OCI-LY1 (cell line): ENCODE results near the gene ADCY9.

ENCODE experiments used
- H2AFZ ChIP-seq: fragments of 200-600 bp; sonication (generic), shearing (Covaris generic); 2 replicates; pipeline ENCODE4 v1.6.0; 2014; ENCODE audit warnings: antibody characterized with exemption, mild to moderate bottlenecking, low read length
- H3F3A ChIP-seq: fragments of 200-600 bp; sonication (generic), shearing (Covaris generic); 2 replicates; pipeline ENCODE4 v1.6.0; 2014; ENCODE audit warnings: mild to moderate bottlenecking, antibody characterized with exemption, low read length, moderate library complexity; ENCODE audit not compliant: insufficient read depth
- H3K27ac ChIP-seq: fragments of 200-600 bp; sonication (generic); 2 replicates; pipeline ENCODE4 v1.5.1; 2014; ENCODE audit warnings: low read length, mixed run types, mild to moderate bottlenecking, low read depth; ENCODE audit not compliant: poor library complexity, severe bottlenecking
- H3K27me3 ChIP-seq: fragments of 200-600 bp; sonication (generic); 2 replicates; pipeline ENCODE4 v1.6.0; 2014; ENCODE audit warnings: antibody characterized with exemption, mild to moderate bottlenecking, low read length, moderate library complexity; ENCODE audit not compliant: insufficient read depth
- H3K36me3 ChIP-seq: fragments of 200-600 bp; sonication (generic); 2 replicates; pipeline ENCODE4 v1.6.1; 2014; ENCODE audit warnings: mild to moderate bottlenecking, antibody characterized with exemption, low read length, moderate library complexity, mixed read lengths; ENCODE audit not compliant: insufficient read depth
- H3K4me1 ChIP-seq: fragments of 200-600 bp; sonication (generic); 2 replicates; pipeline ENCODE4 v1.5.1; 2014; ENCODE audit warnings: mild to moderate bottlenecking, low read length, moderate library complexity; ENCODE audit not compliant: insufficient read depth, severe bottlenecking
- H3K4me2 ChIP-seq: fragments of 200-600 bp; sonication (generic), shearing (Covaris generic); 2 replicates; pipeline ENCODE4 v1.6.1; 2014; ENCODE audit warnings: low read length
- H3K4me3 ChIP-seq: fragments of 200-600 bp; sonication (generic); 2 replicates; pipeline ENCODE4 v1.5.1; 2014; ENCODE audit warnings: low read length, low read depth, mild to moderate bottlenecking, mixed read lengths; ENCODE audit not compliant: poor library complexity, severe bottlenecking
- H3K79me2 ChIP-seq: fragments of 200-600 bp; shearing (Covaris generic); 2 replicates; pipeline ENCODE4 v1.6.1; 2016; ENCODE audit warnings: mixed run types, low read length, mixed read lengths; ENCODE audit not compliant: insufficient read depth
- H3K9ac ChIP-seq: fragments of 200-600 bp; sonication (generic), shearing (Covaris generic); 2 replicates; pipeline ENCODE4 v1.6.1; 2014; ENCODE audit warnings: mild to moderate bottlenecking, low read length, mixed read lengths
- H3K9me2 ChIP-seq: fragments of 200-600 bp; sonication (generic), shearing (Covaris generic); 2 replicates; pipeline ENCODE4 v1.6.1; 2014; ENCODE audit warnings: low read depth, mild to moderate bottlenecking, low read length, mixed read lengths
- H3K9me3 ChIP-seq: fragments of 200-600 bp; shearing (Covaris generic); 2 replicates; pipeline ENCODE4 v1.6.1; 2014; ENCODE audit warnings: low read length, mixed read lengths
- H4K20me1 ChIP-seq: fragments of 200-600 bp; sonication (generic), shearing (Covaris generic); 2 replicates; pipeline ENCODE4 v1.6.0; 2016; ENCODE audit warnings: mild to moderate bottlenecking, low read length; ENCODE audit not compliant: insufficient read depth
- EZH2 ChIP-seq: fragments of 200-600 bp; sonication (generic), shearing (Covaris generic); IDR thresholded peaks from 2 replicates; pipeline ENCODE4 v1.8.0; 2017; ENCODE audit warnings: borderline replicate concordance, mixed run types, mild to moderate bottlenecking, antibody characterized with exemption, low read length, moderate library complexity, mixed read lengths
- TF ChIP-seq, protein P1 (sequence below): fragments of 200-600 bp; sonication (generic), shearing (Covaris generic); IDR thresholded peaks from 2 replicates; pipeline ENCODE4 v1.5.1; 2017; ENCODE audit warnings: mild to moderate bottlenecking, antibody characterized with exemption, low read length, moderate library complexity, mixed read lengths

The ADCY9 gene

DNA sequence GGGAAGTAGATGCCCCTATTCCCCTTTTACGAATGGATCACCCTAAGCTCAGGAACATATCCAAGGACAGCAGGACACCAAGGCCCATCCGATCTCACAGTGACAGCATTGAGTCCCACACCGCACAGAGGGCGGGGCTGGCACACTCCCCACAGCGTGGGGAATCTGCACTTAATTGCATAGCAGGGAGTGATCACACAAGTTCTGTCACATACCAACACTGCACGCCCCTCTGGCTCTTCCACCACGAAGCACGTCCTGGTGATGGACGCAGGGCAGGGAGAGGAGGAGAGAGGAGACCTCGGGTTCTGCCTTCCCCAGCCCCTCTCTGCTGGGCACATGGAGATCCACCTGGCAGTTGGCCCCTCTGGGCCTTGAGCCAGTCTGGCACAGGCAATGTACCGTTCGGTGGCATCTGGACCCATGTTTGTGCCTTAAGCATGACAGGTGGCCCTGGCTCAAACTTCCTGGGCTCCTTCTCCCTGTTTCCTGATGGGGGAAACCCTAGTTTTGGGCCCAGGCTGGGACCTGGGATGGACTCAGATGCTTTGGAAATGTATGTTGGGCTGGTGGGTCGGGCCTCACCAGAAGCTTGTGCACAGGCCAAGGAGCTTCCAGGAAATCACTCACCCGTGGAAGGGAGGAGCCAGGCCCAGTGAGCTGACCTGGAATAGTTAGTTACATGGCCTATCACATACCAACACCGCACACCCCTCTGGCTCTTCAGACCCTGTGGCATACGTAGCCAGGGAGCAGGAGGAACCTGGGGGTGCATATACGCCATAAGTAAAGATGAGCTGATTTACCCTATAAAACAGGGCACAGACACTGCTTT, 200.6 kb downstream of the ADCY9 start:
- H3K27ac ChIP-seq: no peak overlapping the region
- no peak overlapping the region for H3K9ac ChIP-seq
- peaks cover 20% of the 10 kb centered on the region; the same call in 1 of the 2 replicates for H3K27me3 ChIP-seq
- H3K9me2 ChIP-seq: no peaks in the 10 kb centered on the region
- H3K4me2 ChIP-seq: no peak overlapping the region
- no peaks in the 10 kb centered on the region for H4K20me1 ChIP-seq
- TF ChIP-seq, protein P1, sequence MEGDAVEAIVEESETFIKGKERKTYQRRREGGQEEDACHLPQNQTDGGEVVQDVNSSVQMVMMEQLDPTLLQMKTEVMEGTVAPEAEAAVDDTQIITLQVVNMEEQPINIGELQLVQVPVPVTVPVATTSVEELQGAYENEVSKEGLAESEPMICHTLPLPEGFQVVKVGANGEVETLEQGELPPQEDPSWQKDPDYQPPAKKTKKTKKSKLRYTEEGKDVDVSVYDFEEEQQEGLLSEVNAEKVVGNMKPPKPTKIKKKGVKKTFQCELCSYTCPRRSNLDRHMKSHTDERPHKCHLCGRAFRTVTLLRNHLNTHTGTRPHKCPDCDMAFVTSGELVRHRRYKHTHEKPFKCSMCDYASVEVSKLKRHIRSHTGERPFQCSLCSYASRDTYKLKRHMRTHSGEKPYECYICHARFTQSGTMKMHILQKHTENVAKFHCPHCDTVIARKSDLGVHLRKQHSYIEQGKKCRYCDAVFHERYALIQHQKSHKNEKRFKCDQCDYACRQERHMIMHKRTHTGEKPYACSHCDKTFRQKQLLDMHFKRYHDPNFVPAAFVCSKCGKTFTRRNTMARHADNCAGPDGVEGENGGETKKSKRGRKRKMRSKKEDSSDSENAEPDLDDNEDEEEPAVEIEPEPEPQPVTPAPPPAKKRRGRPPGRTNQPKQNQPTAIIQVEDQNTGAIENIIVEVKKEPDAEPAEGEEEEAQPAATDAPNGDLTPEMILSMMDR: no peak
- no peak for TF ChIP-seq EZH2
- H3K36me3 ChIP-seq: no peaks in the 10 kb centered on the region; the same call in 1 of the 2 replicates
- H3F3A ChIP-seq: no peaks in the 10 kb centered on the region
- H3K9me3 ChIP-seq: peaks cover 5% of the 10 kb centered on the region
- no peaks in the 10 kb centered on the region for H3K4me1 ChIP-seq
- H3K79me2 ChIP-seq: no peaks in the 10 kb centered on the region
- H2AFZ ChIP-seq: no peak overlapping the region
- H3K4me3 ChIP-seq: no peak overlapping the region

DNA sequence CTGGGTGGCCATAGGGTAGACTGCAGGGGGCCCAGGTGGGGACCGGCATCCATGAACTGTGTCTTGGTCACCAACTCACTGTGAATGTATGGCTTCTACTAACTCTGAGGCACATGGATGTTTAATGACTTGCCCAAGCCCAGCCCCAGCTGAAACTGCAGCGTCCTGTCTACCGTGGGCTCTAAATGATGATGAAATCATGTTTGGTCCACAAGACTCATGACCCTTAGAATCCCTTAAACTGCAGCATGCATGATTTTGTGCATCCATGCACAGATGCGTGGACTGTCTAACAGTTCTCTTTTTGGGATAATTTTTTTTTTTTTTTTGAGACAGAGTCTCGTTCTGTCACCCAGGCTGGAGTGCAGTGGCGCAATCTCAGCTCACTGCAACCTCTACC, 203.3 kb downstream of the ADCY9 start:
- Histone ChIP-seq H3K4me1 (no peaks in the 10 kb centered on the region), H3K9me3 (no peaks in the 10 kb centered on the region), H3K9ac (no peak overlapping the region), H3K27me3 (peaks cover 9% of the 10 kb centered on the region; the same call in 1 of the 2 replicates), H3K4me2 (no peak overlapping the region), H3K9me2 (no peaks in the 10 kb centered on the region), H2AFZ (no peak overlapping the region), H3K79me2 (no peaks in the 10 kb centered on the region), H3K36me3 (no peaks in the 10 kb centered on the region; the same call in 1 of the 2 replicates), H4K20me1 (no peaks in the 10 kb centered on the region), H3F3A (no peaks in the 10 kb centered on the region), H3K27ac (no peak overlapping the region), H3K4me3 (no peak overlapping the region)
- no peak for TF ChIP-seq EZH2
- TF ChIP-seq, protein P1: no peak
